Measurements from ENCODE around the gene DNM3. TPM values are rescaled to one million over a fixed set of nuclear protein-coding genes. Genes with fewer than 3 reads are reported as not detected.

DNM3 gene
- total RNA-seq, 1 donor from 2014 or later = 7.7 TPM

- no peak for DNase-seq (ENCODE audit: low spot score)
- TF ChIP-seq CTCF (IDR thresholded peaks at IDR 0.05; ENCODE audit: unreplicated experiment) = no peak
- Mint-ChIP-seq H3K36me3 (ENCODE audit: low read depth, unreplicated experiment) (no peaks in the 10 kb centered on the region), H3K4me3 (ENCODE audit: unreplicated experiment) (no peak overlapping the region), H3K4me1 (ENCODE audit: unreplicated experiment) (no peaks in the 10 kb centered on the region), H3K27me3 (ENCODE audit: unreplicated experiment) (no peaks in the 10 kb centered on the region), H3K9me3 (ENCODE audit: unreplicated experiment) (no peaks in the 10 kb centered on the region), H3K27ac (ENCODE audit: unreplicated experiment) (no peak overlapping the region)
Measured at GRCh38 chr1:172162236-172162635, 320.9 kb downstream of the DNM3 start.

GRCh38 chr1:172163498-172164215 is 322.4 kb downstream of the DNM3 start:
- Mint-ChIP-seq H3K27me3 (ENCODE audit: unreplicated experiment) (no peaks in the 10 kb centered on the region), H3K4me1 (ENCODE audit: unreplicated experiment) (no peaks in the 10 kb centered on the region), H3K36me3 (ENCODE audit: low read depth, unreplicated experiment) (no peaks in the 10 kb centered on the region), H3K9me3 (ENCODE audit: unreplicated experiment) (no peaks in the 10 kb centered on the region), H3K27ac (ENCODE audit: unreplicated experiment) (no peak overlapping the region), H3K4me3 (ENCODE audit: unreplicated experiment) (no peak overlapping the region)
- no peak for DNase-seq (ENCODE audit: low spot score)
- TF ChIP-seq CTCF (IDR thresholded peaks at IDR 0.05; ENCODE audit: unreplicated experiment) = no peak

- no peak overlapping the region for H3K4me3 Mint-ChIP-seq (ENCODE audit: unreplicated experiment)
- H3K36me3 Mint-ChIP-seq (ENCODE audit: low read depth, unreplicated experiment) = no peaks in the 10 kb centered on the region
- DNase-seq (ENCODE audit: low spot score) = no peak
- H3K27me3 Mint-ChIP-seq (ENCODE audit: unreplicated experiment) = no peaks in the 10 kb centered on the region
- no peak overlapping the region for H3K27ac Mint-ChIP-seq (ENCODE audit: unreplicated experiment)
- no peaks in the 10 kb centered on the region for H3K4me1 Mint-ChIP-seq (ENCODE audit: unreplicated experiment)
- H3K9me3 Mint-ChIP-seq (ENCODE audit: unreplicated experiment) = no peaks in the 10 kb centered on the region
- TF ChIP-seq CTCF (IDR thresholded peaks at IDR 0.05; ENCODE audit: unreplicated experiment) = no peak
Measured at GRCh38 chr1:172165403-172165802, 324.1 kb downstream of the DNM3 start.

- Mint-ChIP-seq H3K4me3 (ENCODE audit: unreplicated experiment) (no peak overlapping the region), H3K27ac (ENCODE audit: unreplicated experiment) (no peak overlapping the region), H3K27me3 (ENCODE audit: unreplicated experiment) (no peaks in the 10 kb centered on the region), H3K9me3 (ENCODE audit: unreplicated experiment) (no peaks in the 10 kb centered on the region), H3K4me1 (ENCODE audit: unreplicated experiment) (no peaks in the 10 kb centered on the region), H3K36me3 (ENCODE audit: low read depth, unreplicated experiment) (no peaks in the 10 kb centered on the region)
- DNase-seq (ENCODE audit: low spot score) = no peak
- TF ChIP-seq CTCF (IDR thresholded peaks at IDR 0.05; ENCODE audit: unreplicated experiment) = no peak
Measured at GRCh38 chr1:172167796-172168596, 326.7 kb downstream of the DNM3 start.

- H3K4me3 Mint-ChIP-seq (ENCODE audit: unreplicated experiment) = no peak overlapping the region
- H3K36me3 Mint-ChIP-seq (ENCODE audit: low read depth, unreplicated experiment) = no peaks in the 10 kb centered on the region
- no peaks in the 10 kb centered on the region for H3K27me3 Mint-ChIP-seq (ENCODE audit: unreplicated experiment)
- H3K9me3 Mint-ChIP-seq (ENCODE audit: unreplicated experiment) = no peaks in the 10 kb centered on the region
- H3K4me1 Mint-ChIP-seq (ENCODE audit: unreplicated experiment) = no peaks in the 10 kb centered on the region
- TF ChIP-seq CTCF (IDR thresholded peaks at IDR 0.05; ENCODE audit: unreplicated experiment) = no peak
- no peak for DNase-seq (ENCODE audit: low spot score)
- H3K27ac Mint-ChIP-seq (ENCODE audit: unreplicated experiment) = no peak overlapping the region
Measured at GRCh38 chr1:172168597-172168872, 327.2 kb downstream of the DNM3 start.

Measured in endothelial cell (in vitro differentiated cells).